Vagina (tissue), 2 donors: ENCODE data around the gene AP3M1.

ENCODE experiments used
- POLR2A ChIP-seq, 2 donors: fragments of 450-650 bp; IDR thresholded peaks; one replicate each; pipeline ENCODE4 v1.6.1; 2017; ENCODE audit warnings: antibody characterized with exemption in 2 of 2, mild to moderate bottlenecking in 2 of 2, moderate library complexity in 2 of 2
- POLR2AphosphoS5 ChIP-seq, 2 donors: sonication (generic); formaldehyde crosslinking; IDR thresholded peaks; one replicate each; pipeline ENCODE4 v1.9.0; 2017; ENCODE audit warnings: antibody characterized with exemption in 2 of 2, mild to moderate bottlenecking in 2 of 2, low read depth in 1 of 2; ENCODE audit not compliant: insufficient read depth in 1 of 2
- TF ChIP-seq, protein P1 (sequence below), 3 experiments: fragments of 450-650 bp in 2 of 3; fragments of 200-600 bp in 1 of 3; sonication (generic) in 1 of 3; IDR thresholded peaks; one replicate each; pipeline ENCODE4 v1.5.1; 2017 to 2019; ENCODE audit warnings: antibody characterized with exemption in 3 of 3, mild to moderate bottlenecking in 2 of 3, moderate library complexity in 2 of 3

DNA sequence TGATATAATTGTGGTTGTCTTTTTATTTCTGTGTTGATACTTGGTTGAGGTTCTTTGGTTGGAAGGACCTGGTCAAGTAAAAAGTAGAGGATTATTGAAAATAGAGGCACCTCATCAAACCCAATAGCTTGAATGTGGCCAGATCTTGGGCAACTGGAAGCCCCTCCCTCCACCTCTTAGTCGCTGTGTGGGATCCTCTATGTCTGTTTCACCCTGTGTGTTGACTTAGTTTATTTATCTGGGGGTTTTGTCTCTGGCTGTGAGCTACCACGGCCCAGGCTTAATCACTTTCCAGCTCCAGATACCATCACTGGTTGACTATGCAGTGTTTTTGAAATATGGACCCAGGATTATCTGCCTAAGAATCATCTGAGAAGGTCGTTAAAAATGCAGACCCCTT lies 58.3 kb downstream of the AP3M1 start:
- TF ChIP-seq, protein P1, sequence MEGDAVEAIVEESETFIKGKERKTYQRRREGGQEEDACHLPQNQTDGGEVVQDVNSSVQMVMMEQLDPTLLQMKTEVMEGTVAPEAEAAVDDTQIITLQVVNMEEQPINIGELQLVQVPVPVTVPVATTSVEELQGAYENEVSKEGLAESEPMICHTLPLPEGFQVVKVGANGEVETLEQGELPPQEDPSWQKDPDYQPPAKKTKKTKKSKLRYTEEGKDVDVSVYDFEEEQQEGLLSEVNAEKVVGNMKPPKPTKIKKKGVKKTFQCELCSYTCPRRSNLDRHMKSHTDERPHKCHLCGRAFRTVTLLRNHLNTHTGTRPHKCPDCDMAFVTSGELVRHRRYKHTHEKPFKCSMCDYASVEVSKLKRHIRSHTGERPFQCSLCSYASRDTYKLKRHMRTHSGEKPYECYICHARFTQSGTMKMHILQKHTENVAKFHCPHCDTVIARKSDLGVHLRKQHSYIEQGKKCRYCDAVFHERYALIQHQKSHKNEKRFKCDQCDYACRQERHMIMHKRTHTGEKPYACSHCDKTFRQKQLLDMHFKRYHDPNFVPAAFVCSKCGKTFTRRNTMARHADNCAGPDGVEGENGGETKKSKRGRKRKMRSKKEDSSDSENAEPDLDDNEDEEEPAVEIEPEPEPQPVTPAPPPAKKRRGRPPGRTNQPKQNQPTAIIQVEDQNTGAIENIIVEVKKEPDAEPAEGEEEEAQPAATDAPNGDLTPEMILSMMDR (IDR thresholded peaks at IDR 0.05): no peak
- no peak for TF ChIP-seq POLR2AphosphoS5 (IDR thresholded peaks at IDR 0.05; ENCODE audit: insufficient read depth in 1 of 2, low read depth in 1 of 2)
- no peak for TF ChIP-seq POLR2A (IDR thresholded peaks at IDR 0.05)
